HEK293 (cell line): Measurements from ENCODE around the gene ABCF1.

ENCODE experiments used
- BCL11B ChIP-seq: fragments of 450-650 bp; formaldehyde crosslinking; IDR thresholded peaks from 2 replicates; pipeline ENCODE4 v1.5.1; 2016; ENCODE audit warnings: low read depth, missing biosample characterization, missing genetic modification characterization
- EGR2 ChIP-seq: fragments of 450-650 bp; formaldehyde crosslinking; IDR thresholded peaks from 2 replicates; pipeline ENCODE4 v1.5.1; 2016; ENCODE audit warnings: low read depth, missing biosample characterization, missing genetic modification characterization
- HIC1 ChIP-seq: fragments of 450-650 bp; formaldehyde crosslinking; IDR thresholded peaks from 2 replicates; pipeline ENCODE4 v1.5.1; 2016; ENCODE audit warnings: missing biosample characterization, missing genetic modification characterization
- MYNN ChIP-seq: fragments of 450-650 bp; formaldehyde crosslinking; IDR thresholded peaks from 2 replicates; pipeline ENCODE4 v1.5.1; 2016; ENCODE audit warnings: missing biosample characterization, missing genetic modification characterization, borderline replicate concordance
- SALL2 ChIP-seq: fragments of 450-650 bp; formaldehyde crosslinking; IDR thresholded peaks from 2 replicates; pipeline ENCODE4 v1.5.0; 2017; ENCODE audit warnings: missing biosample characterization, mild to moderate bottlenecking, missing genetic modification characterization, borderline replicate concordance
- SP2 ChIP-seq: fragments of 450-650 bp; formaldehyde crosslinking; IDR thresholded peaks from 2 replicates; pipeline ENCODE4 v1.5.1; 2016; ENCODE audit warnings: missing biosample characterization, missing genetic modification characterization
- SP3 ChIP-seq: fragments of 450-650 bp; formaldehyde crosslinking; IDR thresholded peaks from 2 replicates; pipeline ENCODE4 v1.5.1; 2016; ENCODE audit warnings: missing biosample characterization, missing genetic modification characterization
- YY1 ChIP-seq: fragments of 450-650 bp; formaldehyde crosslinking; IDR thresholded peaks from 2 replicates; pipeline ENCODE4 v1.5.1; 2018; ENCODE audit warnings: missing biosample characterization, missing genetic modification characterization
- ZBTB20 ChIP-seq: fragments of 450-650 bp; formaldehyde crosslinking; IDR thresholded peaks from 2 replicates; pipeline ENCODE4 v1.5.1; 2016; ENCODE audit warnings: missing biosample characterization, missing genetic modification characterization
- ZBTB21 ChIP-seq: fragments of 450-650 bp; formaldehyde crosslinking; IDR thresholded peaks from 2 replicates; pipeline ENCODE4 v1.5.1; 2017; ENCODE audit warnings: missing biosample characterization, missing genetic modification characterization
- ZNF132 ChIP-seq: fragments of 450-650 bp; formaldehyde crosslinking; IDR thresholded peaks from 2 replicates; pipeline ENCODE4 v1.5.1; 2017; ENCODE audit warnings: missing biosample characterization, missing genetic modification characterization, borderline replicate concordance
- ZNF202 ChIP-seq: fragments of 450-650 bp; formaldehyde crosslinking; IDR thresholded peaks from 2 replicates; pipeline ENCODE4 v1.5.1; 2016; ENCODE audit warnings: missing biosample characterization, missing genetic modification characterization, borderline replicate concordance
- ZNF292 ChIP-seq: fragments of 450-650 bp; formaldehyde crosslinking; IDR thresholded peaks from 2 replicates; pipeline ENCODE4 v1.5.1; 2016; ENCODE audit warnings: low read depth, missing biosample characterization, missing genetic modification characterization, borderline replicate concordance
- ZNF311 ChIP-seq: fragments of 450-650 bp; formaldehyde crosslinking; IDR thresholded peaks from 2 replicates; pipeline ENCODE4 v1.5.1; 2017; ENCODE audit warnings: missing biosample characterization, missing genetic modification characterization, borderline replicate concordance
- ZNF366 ChIP-seq: fragments of 450-650 bp; formaldehyde crosslinking; conservative IDR thresholded peaks from 2 replicates; pipeline ENCODE4 v1.5.1; 2016; ENCODE audit warnings: missing biosample characterization, missing genetic modification characterization
- ZNF521 ChIP-seq: fragments of 450-650 bp; formaldehyde crosslinking; IDR thresholded peaks from 2 replicates; pipeline ENCODE4 v1.5.1; 2017; ENCODE audit warnings: missing biosample characterization, mild to moderate bottlenecking, missing genetic modification characterization
- ZNF585B ChIP-seq: fragments of 450-650 bp; formaldehyde crosslinking; IDR thresholded peaks from 2 replicates; pipeline ENCODE4 v1.5.1; 2016; ENCODE audit warnings: missing biosample characterization, missing genetic modification characterization
- ZNF623 ChIP-seq: fragments of 450-650 bp; formaldehyde crosslinking; IDR thresholded peaks from 2 replicates; pipeline ENCODE4 v1.5.1; 2016; ENCODE audit warnings: missing biosample characterization, missing genetic modification characterization
- ZNF701 ChIP-seq: fragments of 450-650 bp; formaldehyde crosslinking; IDR thresholded peaks from 2 replicates; pipeline ENCODE4 v1.5.1; 2016; ENCODE audit warnings: missing biosample characterization, missing genetic modification characterization
- ZNF791 ChIP-seq: fragments of 450-650 bp; formaldehyde crosslinking; IDR thresholded peaks from 2 replicates; pipeline ENCODE4 v1.5.1; 2016; ENCODE audit warnings: missing biosample characterization, missing genetic modification characterization
- TF ChIP-seq, protein P1 (sequence below): fragments of 450-650 bp; formaldehyde crosslinking; IDR thresholded peaks from 2 replicates; pipeline ENCODE4 v1.5.1; 2016; ENCODE audit warnings: missing biosample characterization, missing genetic modification characterization
- TF ChIP-seq, protein P2 (sequence below): fragments of 450-650 bp; formaldehyde crosslinking; IDR thresholded peaks from 2 replicates; pipeline ENCODE4 v1.5.1; 2016; ENCODE audit warnings: missing biosample characterization, missing genetic modification characterization
- TF ChIP-seq, protein P3 (sequence below): fragments of 450-650 bp; formaldehyde crosslinking; conservative IDR thresholded peaks from 2 replicates; pipeline ENCODE4 v1.5.1; 2016; ENCODE audit warnings: low read depth, missing biosample characterization, missing genetic modification characterization
- TF ChIP-seq, protein P4 (sequence below): fragments of 450-650 bp; formaldehyde crosslinking; IDR thresholded peaks from 2 replicates; pipeline ENCODE4 v1.5.1; 2016; ENCODE audit warnings: missing biosample characterization, missing genetic modification characterization

Gene ABCF1

DNA sequence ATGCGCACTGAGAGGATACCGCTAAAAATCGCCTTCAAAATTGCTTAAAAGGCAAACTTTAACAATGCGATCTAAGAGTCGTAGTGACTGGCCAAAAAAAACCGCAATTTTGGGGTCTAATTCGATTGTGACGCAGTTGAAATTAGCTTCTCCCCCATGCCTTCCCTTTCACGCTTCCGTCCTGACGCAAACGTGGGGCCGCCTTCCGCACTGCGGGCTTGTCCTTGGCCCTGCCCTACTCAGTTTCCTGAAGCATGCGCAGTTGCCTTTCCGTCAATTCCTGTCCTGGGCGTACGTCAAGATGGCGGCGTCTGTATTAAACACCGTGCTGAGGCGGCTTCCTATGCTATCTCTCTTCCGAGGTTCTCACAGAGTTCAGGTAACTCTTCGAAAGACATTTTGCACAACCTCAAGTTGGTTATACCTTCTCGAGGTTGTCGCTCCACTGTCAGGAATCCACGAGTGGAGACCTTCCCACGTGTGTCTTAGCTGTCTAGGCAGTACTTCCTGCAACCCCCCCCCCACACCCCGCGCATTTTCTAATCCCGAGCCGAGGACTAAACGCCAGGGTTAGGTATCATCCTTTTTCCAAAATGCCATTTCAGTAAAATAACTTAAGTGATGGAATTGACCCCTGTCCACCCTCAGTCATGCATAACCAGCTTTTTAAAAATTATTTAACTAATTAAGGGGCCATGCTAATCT lies 46.5 kb downstream of the ABCF1 start, which contains the start of gene MRPS18B (continued):
- TF ChIP-seq, protein P1, sequence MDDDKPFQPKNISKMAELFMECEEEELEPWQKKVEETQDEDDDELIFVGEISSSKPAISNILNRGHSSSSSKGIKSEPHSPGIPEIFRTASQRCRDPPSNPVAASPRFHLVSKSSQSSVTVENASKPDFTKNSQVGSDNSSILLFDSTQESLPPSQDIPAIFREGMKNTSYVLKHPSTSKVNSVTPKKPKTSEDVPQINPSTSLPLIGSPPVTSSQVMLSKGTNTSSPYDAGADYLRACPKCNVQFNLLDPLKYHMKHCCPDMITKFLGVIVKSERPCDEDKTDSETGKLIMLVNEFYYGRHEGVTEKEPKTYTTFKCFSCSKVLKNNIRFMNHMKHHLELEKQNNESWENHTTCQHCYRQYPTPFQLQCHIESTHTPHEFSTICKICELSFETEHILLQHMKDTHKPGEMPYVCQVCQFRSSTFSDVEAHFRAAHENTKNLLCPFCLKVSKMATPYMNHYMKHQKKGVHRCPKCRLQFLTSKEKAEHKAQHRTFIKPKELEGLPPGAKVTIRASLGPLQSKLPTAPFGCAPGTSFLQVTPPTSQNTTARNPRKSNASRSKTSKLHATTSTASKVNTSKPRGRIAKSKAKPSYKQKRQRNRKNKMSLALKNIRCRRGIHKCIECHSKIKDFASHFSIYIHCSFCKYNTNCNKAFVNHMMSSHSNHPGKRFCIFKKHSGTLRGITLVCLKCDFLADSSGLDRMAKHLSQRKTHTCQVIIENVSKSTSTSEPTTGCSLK, result no peak
- TF ChIP-seq SP3 (tag by site-specific recombination), result peak; percentile 75
- no peak for TF ChIP-seq ZNF132
- peak; percentile 63 for TF ChIP-seq ZNF366
- peak; percentile 60 for TF ChIP-seq ZBTB20 (tag by site-specific recombination)
- no peak for TF ChIP-seq BCL11B
- TF ChIP-seq ZBTB21, result peak; percentile 51; the same call in 1 of the 2 replicates
- 0 out of 2 replicates have a peak, but pooled peaks have one; percentile 34 for TF ChIP-seq EGR2 (tag by site-specific recombination)
- TF ChIP-seq ZNF311 (tag by site-specific recombination), result no peak
- TF ChIP-seq ZNF292 (tag by site-specific recombination), result no peak
- no peak for TF ChIP-seq ZNF791
- no peak for TF ChIP-seq HIC1 (tag by site-specific recombination)
- TF ChIP-seq, protein P2, sequence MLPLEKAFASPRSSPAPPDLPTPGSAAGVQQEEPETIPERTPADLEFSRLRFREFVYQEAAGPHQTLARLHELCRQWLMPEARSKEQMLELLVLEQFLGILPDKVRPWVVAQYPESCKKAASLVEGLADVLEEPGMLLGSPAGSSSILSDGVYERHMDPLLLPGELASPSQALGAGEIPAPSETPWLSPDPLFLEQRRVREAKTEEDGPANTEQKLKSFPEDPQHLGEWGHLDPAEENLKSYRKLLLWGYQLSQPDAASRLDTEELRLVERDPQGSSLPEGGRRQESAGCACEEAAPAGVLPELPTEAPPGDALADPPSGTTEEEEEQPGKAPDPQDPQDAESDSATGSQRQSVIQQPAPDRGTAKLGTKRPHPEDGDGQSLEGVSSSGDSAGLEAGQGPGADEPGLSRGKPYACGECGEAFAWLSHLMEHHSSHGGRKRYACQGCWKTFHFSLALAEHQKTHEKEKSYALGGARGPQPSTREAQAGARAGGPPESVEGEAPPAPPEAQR, result no peak
- no peak for TF ChIP-seq SALL2 (tag by site-specific recombination)
- TF ChIP-seq, protein P3, sequence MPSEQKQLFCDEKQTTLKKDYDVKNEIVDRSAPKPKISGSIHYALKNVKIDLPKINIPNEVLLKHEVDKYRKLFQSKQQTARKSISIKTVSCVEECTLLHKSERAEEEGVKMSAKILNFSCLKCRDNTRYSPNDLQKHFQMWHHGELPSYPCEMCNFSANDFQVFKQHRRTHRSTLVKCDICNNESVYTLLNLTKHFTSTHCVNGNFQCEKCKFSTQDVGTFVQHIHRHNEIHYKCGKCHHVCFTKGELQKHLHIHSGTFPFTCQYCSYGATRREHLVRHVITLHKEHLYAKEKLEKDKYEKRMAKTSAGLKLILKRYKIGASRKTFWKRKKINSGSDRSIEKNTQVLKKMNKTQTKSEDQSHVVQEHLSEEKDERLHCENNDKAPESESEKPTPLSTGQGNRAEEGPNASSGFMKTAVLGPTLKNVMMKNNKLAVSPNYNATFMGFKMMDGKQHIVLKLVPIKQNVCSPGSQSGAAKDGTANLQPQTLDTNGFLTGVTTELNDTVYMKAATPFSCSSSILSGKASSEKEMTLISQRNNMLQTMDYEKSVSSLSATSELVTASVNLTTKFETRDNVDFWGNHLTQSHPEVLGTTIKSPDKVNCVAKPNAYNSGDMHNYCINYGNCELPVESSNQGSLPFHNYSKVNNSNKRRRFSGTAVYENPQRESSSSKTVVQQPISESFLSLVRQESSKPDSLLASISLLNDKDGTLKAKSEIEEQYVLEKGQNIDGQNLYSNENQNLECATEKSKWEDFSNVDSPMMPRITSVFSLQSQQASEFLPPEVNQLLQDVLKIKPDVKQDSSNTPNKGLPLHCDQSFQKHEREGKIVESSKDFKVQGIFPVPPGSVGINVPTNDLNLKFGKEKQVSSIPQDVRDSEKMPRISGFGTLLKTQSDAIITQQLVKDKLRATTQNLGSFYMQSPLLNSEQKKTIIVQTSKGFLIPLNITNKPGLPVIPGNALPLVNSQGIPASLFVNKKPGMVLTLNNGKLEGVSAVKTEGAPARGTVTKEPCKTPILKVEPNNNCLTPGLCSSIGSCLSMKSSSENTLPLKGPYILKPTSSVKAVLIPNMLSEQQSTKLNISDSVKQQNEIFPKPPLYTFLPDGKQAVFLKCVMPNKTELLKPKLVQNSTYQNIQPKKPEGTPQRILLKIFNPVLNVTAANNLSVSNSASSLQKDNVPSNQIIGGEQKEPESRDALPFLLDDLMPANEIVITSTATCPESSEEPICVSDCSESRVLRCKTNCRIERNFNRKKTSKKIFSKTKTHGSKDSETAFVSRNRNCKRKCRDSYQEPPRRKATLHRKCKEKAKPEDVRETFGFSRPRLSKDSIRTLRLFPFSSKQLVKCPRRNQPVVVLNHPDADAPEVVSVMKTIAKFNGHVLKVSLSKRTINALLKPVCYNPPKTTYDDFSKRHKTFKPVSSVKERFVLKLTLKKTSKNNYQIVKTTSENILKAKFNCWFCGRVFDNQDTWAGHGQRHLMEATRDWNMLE (tag by site-specific recombination), result peak; percentile 64; the same call in 1 of the 2 replicates
- TF ChIP-seq ZNF623 (tag by site-specific recombination), result no peak
- no peak for TF ChIP-seq ZNF521 (tag by site-specific recombination)
- TF ChIP-seq, protein P4, sequence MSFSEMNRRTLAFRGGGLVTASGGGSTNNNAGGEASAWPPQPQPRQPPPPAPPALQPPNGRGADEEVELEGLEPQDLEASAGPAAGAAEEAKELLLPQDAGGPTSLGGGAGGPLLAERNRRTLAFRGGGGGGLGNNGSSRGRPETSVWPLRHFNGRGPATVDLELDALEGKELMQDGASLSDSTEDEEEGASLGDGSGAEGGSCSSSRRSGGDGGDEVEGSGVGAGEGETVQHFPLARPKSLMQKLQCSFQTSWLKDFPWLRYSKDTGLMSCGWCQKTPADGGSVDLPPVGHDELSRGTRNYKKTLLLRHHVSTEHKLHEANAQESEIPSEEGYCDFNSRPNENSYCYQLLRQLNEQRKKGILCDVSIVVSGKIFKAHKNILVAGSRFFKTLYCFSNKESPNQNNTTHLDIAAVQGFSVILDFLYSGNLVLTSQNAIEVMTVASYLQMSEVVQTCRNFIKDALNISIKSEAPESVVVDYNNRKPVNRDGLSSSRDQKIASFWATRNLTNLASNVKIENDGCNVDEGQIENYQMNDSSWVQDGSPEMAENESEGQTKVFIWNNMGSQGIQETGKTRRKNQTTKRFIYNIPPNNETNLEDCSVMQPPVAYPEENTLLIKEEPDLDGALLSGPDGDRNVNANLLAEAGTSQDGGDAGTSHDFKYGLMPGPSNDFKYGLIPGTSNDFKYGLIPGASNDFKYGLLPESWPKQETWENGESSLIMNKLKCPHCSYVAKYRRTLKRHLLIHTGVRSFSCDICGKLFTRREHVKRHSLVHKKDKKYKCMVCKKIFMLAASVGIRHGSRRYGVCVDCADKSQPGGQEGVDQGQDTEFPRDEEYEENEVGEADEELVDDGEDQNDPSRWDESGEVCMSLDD (tag by site-specific recombination), result no peak
- TF ChIP-seq ZNF701 (tag by site-specific recombination), result no peak
- TF ChIP-seq ZNF202 (tag by site-specific recombination), result no peak
- TF ChIP-seq SP2, result peak; percentile 50; the same call in 1 of the 2 replicates
- no peak for TF ChIP-seq ZNF585B
- no peak for TF ChIP-seq MYNN (tag by site-specific recombination)
- peak; percentile 93 for TF ChIP-seq YY1 (tag by site-specific recombination)
